ENCODE results near the gene TMEM176A.

DNA sequence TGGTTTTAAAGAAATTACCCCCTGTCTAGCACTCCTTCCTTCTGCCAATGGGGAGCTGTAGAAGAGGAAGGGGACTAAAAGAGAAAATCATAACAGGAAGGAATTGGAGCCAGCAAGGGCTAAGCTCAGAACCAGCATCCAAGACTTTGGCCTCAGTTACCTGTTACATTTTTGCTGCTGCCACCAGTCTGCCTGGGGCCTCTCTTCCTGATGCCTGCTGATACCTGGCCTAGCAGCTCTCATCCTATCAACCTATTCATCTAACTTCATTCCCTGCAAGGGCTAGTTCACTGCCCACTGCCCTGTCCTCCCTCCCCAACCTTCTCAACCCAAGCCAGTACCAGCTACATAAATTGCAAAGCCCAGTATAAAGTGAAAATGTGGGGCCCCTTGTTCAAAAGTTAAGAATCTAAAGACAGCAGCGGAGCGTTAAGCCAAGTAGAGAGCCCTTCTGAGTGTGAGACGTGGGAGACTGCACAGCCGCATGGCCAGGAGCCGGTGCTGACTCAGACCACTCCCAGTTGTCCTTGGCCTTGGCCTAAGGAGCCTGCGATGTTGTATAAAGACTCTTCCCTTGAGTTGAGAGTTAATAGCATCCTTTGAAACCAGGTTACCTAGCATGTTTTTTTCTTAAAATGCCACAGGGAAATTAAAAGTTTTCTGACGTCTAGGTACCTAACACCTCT lies 38.5 kb downstream of the TMEM176A start:
- TF ChIP-seq EZH2 (IDR thresholded peaks at IDR 0.05; ENCODE audit: low read depth, unreplicated experiment) (no peak), POLR2AphosphoS5 (IDR thresholded peaks at IDR 0.05; ENCODE audit: low read depth) (no peak), CTCF (conservative IDR thresholded peaks at IDR 0.05; ENCODE audit: low read depth in 2 of 2) (no peak), CREB1 (CRISPR knock-in tag; IDR thresholded peaks at IDR 0.05; ENCODE audit: low read depth) (no peak), EZH2phosphoT487 (IDR thresholded peaks at IDR 0.05; ENCODE audit: unreplicated experiment) (no peak), JUNB (IDR thresholded peaks at IDR 0.05; ENCODE audit: unreplicated experiment) (no peak), ZNF331 (CRISPR knock-in tag; IDR thresholded peaks at IDR 0.05; ENCODE audit: low read depth) (no peak), NANOG (IDR thresholded peaks at IDR 0.05; ENCODE audit: borderline replicate concordance) (no peak), STAT1 (IDR thresholded peaks at IDR 0.05; ENCODE audit: unreplicated experiment) (no peak), ZNF114 (CRISPR knock-in tag; IDR thresholded peaks at IDR 0.05) (no peak), ZNF462 (CRISPR knock-in tag; IDR thresholded peaks at IDR 0.05) (no peak)
- TF ChIP-seq, protein P1, sequence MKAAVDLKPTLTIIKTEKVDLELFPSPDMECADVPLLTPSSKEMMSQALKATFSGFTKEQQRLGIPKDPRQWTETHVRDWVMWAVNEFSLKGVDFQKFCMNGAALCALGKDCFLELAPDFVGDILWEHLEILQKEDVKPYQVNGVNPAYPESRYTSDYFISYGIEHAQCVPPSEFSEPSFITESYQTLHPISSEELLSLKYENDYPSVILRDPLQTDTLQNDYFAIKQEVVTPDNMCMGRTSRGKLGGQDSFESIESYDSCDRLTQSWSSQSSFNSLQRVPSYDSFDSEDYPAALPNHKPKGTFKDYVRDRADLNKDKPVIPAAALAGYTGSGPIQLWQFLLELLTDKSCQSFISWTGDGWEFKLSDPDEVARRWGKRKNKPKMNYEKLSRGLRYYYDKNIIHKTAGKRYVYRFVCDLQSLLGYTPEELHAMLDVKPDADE (IDR thresholded peaks at IDR 0.05), result no peak
- TF ChIP-seq, protein P2, sequence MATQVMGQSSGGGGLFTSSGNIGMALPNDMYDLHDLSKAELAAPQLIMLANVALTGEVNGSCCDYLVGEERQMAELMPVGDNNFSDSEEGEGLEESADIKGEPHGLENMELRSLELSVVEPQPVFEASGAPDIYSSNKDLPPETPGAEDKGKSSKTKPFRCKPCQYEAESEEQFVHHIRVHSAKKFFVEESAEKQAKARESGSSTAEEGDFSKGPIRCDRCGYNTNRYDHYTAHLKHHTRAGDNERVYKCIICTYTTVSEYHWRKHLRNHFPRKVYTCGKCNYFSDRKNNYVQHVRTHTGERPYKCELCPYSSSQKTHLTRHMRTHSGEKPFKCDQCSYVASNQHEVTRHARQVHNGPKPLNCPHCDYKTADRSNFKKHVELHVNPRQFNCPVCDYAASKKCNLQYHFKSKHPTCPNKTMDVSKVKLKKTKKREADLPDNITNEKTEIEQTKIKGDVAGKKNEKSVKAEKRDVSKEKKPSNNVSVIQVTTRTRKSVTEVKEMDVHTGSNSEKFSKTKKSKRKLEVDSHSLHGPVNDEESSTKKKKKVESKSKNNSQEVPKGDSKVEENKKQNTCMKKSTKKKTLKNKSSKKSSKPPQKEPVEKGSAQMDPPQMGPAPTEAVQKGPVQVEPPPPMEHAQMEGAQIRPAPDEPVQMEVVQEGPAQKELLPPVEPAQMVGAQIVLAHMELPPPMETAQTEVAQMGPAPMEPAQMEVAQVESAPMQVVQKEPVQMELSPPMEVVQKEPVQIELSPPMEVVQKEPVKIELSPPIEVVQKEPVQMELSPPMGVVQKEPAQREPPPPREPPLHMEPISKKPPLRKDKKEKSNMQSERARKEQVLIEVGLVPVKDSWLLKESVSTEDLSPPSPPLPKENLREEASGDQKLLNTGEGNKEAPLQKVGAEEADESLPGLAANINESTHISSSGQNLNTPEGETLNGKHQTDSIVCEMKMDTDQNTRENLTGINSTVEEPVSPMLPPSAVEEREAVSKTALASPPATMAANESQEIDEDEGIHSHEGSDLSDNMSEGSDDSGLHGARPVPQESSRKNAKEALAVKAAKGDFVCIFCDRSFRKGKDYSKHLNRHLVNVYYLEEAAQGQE (IDR thresholded peaks at IDR 0.05; ENCODE audit: unreplicated experiment), result no peak
